GM19452 (cell line): Measurements from ENCODE around the gene CMBL.

Source experiments
- ATAC-seq: cut with Tn5 transposase; IDR thresholded peaks from one replicate; pipeline ENCODE4 v1.9.1; 2021; ENCODE audit not compliant: unreplicated experiment

CMBL gene

DNA sequence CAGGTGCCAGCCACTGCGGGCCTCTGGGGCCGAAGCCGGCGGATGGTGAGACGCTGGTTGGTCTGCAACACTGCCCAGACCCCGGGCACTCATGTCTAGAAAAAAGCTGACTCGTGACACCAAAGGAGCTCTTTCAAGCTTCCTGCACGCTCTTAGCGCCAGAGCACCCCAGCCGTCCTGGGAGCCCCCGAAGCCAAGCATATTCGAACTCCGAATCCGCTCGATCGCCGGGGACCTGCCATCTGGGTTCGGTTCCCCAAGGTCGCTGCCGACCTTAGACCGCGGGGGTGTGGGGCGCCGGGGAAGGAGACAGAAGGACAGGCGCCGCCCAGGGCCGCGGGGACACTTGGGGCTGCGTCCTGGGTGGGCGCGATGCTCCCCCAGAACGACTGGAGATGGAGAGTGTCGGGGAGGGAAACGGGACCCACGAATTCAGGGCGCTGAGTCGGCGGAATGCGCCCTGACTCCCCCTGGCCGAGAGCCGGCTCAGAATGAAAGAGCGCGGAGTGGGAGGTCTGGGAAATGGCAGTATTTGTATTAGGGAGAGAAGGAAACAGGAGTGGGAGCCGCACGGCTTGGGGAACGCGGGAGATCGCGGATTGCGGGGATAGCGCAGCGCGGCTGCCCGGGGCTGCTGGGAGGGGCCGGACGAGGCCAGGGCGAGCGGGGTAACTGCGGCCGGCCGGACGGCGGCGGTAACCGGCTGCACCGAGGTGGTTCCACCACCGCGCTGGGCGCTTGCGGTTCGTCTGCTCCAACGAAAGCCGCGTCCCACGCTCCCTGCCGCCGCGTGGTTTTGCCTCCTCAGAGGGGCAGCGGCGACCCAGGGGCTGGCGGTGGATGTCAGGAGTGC lies 25.7 kb upstream of the CMBL start:
- peak; percentile 72 for ATAC-seq

DNA sequence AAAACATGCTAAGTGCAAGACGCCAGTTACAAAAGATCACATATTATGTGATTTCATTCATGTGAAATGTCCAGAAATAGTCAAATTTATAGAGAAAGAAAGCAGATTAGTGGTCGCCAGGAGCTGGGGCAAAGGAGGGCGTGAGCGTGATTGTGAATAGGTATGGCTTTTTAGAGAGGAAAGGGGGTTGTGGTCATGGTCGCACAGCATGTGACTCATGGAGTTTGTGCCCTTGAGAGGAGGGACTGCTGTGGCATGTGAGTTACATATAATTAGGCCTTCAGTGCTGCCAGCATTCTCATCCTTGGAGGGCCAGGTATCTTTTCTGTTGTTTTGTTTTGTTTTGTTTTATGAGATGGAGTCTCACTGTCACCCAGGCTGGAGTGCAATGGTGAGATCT lies 24.6 kb upstream of the CMBL start:
- no peak for ATAC-seq

- ATAC-seq, result no peak
Observed at GRCh38 chr5:10331341-10331796, 23.7 kb upstream of the CMBL start.

DNA sequence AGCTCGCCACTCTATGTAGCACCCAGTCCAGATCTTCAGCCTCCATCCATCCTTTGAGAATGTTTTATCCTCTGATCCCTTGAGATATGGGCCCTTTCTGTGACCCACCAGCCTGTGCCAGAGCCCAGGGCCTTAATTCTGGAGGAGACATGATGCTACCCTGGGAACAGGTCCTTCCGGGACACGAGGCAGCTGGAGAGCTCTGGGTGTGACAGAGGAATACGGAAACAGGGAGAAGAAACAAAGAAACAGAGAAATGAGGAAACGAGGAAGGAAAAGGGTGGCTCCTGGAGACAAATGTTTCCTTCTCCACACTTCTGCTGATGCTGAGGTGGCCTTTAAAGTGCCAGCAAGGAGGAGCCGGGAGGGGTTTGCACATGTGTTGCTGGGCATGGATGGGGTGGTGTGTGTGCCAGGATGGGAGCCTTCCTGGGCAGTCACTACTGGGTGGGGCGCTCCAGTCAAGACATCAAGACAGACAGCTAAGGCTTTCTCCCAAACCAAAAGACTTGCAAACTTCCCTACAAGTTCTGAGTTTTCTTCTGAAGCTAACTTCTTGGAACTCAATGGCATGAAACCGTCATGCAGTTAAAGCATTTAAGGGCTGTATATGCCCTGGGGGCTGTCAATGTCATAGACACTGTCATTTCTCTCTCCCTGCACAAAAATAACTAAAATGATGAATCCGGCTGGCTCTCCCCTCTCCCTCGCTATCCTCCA lies 23.0 kb upstream of the CMBL start:
- no peak for ATAC-seq

DNA sequence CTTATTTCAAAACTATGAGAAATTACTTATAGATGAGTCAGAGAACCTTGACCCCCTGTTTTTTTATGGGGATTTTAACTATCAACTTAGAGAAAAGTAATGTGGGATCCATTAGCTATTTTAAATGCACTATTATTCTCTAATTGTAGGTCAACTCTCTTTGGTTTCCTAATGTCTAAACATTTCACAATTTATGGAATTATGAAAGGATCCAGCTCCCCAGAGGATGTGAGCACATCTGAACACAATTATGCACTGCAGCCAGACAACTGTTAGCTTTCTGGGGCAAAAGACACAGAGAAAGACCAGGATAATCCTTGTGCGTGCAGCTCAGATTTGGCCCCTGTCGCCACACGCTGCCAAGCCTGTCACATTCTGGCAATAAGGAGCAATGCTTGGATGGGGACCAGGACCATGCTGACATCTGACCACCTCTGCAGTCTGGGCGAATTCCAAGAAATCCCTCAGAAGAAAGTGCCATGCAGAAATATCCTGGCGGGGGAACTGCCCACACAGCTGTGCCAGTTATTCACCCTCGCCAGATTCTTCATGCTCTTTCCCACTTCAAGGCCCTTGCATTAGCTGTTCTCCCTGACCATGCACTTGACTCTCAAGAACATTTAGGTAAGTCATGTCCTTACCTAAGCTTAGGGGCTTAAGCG lies 22.2 kb upstream of the CMBL start:
- ATAC-seq, result no peak

- no peak for ATAC-seq
Observed at GRCh38 chr5:10329446-10329819, 21.7 kb upstream of the CMBL start.

- no peak for ATAC-seq
Observed at GRCh38 chr5:10328323-10328722, 20.6 kb upstream of the CMBL start.

GRCh38 chr5:10324518-10325370 lies 17.0 kb upstream of the CMBL start:
- ATAC-seq, result no peak

- ATAC-seq, result no peak
Observed at GRCh38 chr5:10323588-10324488, 16.1 kb upstream of the CMBL start.

DNA sequence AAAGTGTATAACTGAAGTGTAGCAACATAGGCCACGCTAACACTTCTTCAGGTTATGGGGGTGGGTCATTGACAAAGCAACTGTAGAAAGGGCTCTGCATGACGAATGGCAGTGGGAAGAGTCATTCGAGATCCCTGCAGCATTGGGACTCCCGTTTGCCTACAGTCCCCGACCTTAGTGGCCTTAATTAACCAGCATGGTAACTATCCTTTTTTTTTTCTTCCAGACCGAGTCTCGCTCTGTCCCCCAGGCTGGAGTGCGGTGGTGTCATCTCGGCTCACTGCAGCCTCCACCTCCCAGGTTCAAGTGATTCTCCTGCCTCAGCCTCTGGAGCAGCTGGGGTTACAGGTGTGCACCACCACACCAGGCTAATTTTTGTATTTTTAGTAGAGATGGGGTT lies 14.2 kb upstream of the CMBL start:
- no peak for ATAC-seq

GRCh38 chr5:10320793-10321192 lies 13.1 kb upstream of the CMBL start:
- ATAC-seq, result no peak

DNA sequence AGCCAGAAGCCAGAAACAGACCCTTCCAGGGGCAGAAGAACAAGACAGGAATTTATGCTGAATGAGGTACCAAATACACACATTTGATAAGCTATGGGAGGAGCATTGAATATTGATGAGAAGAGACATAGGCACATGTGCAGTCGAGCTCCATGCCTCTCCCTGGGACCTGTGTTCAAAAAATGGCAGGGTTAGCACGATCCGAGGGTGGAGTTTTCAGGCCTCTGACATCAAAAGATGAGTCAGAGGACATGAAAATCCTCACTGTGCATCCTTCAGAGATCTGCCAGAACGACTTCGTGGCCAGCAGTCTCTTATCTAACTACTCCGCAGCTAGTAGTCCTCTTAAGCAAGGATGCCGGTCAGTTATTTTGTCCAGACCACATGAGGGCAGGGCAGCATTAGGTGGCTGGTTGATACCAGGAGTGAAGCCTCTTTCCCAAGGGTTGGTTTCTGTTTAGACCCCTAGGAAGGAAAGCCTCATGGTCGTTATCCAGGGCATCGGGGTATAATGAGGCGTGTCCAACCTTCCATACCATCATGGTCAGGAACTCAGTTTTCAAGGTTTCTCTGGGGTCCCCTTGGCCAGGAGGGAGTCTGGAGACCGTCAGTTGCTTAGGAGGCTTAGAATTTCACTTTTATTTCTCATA lies 11.6 kb upstream of the CMBL start:
- no peak for ATAC-seq

GRCh38 chr5:10317825-10318682 lies 10.4 kb upstream of the CMBL start:
- ATAC-seq, result peak; percentile 92

DNA sequence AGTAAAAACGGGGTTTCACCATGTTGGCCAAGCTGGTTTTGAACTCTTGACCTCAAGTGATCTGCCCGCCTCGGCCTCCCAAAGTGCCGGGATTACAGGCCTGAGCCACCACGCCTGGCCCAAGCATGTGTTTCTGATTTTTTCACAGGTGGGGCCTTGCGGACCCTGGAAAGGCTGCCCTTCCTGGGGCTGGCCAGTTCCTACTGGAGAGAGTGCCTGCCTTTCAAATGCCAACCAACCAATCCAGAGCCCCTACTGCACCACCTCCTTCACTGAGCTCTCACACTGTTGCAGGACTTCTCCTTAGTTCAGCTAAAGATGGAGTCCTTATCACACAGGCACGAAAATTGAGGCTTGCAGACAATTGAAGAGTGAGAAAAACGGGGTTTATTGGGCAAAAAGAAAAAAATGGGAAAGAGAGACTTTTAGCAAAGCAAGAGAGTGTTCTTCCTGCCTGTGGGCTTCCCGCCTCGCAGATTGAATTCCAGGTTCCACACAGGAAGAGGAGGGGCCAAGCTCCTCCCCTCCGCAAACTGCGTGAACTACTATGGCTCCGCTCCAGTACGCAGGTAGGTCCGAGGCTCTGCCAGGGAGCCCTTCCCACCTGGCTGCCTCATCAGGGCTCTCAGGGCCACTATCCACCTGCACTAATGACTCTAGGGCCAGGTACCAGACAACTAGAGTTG lies 8.3 kb upstream of the CMBL start:
- ATAC-seq, result no peak

- ATAC-seq, result no peak
Observed at GRCh38 chr5:10315201-10315600, 7.5 kb upstream of the CMBL start.

DNA sequence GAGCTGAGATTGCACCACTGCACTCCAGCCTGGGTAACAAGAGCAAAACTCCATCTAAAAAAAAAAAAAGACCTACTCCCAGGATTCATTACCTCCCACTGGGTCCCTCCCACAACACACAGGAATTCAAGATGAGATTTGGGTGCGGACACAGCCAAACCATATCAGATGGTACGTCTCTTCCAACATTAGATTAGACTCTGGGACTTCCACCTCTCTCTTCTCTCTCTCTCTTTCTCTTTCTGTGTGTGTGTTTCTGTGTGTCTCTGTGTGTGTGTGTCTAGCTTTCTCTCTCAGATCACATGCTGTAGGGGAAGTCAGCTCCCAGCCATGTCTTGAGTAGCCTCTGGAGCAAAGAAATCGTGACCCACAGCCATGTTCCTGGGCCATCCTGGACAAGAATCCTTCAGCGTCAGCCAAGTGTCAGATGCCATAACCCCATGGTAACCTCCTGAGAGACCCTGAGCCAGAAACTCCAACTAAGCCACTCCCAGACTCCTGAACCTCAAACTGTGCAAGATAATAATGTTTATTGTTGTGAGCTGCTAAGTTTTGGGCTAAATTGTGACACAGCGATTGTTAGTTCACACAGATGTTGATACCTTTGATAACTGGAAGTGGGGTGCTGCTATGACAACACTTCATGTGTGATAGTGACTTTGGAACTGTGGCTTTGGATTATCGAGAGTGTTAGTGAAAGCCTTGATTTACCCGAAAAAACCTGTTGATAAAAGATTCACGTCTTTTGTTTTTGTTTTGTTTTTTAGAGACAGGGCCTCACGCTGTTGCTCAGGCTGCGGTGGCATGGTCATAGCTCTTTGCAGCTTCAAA lies 4.1 kb upstream of the CMBL start:
- ATAC-seq, result no peak
